Esophagus squamous epithelium (tissue), 5 donors: ENCODE data around the gene CHN2. TPM values are rescaled to one million over a fixed set of nuclear protein-coding genes. Genes with fewer than 3 reads are reported as not detected.

Experiments
- DNase-seq: peaks from one replicate; lab custom pipeline; 2025; lab: John Stamatoyannopoulos, UW
- H3K27ac ChIP-seq, 4 donors: fragments of 200-600 bp; sonication (generic); one replicate each; pipeline ENCODE4 v1.5.1; 2016 to 2019; ENCODE audit warnings: mild to moderate bottlenecking in 1 of 4
- H3K27me3 ChIP-seq, 4 donors: fragments of 200-600 bp; sonication (generic); 1 replicate in 3 of 4; 2 replicates in 1 of 4; pipeline versions ENCODE4 v1.5.1 to v1.6.0; 2017 to 2021; ENCODE audit warnings: antibody characterized with exemption in 1 of 4
- H3K36me3 ChIP-seq, 3 donors: fragments of 200-600 bp; sonication (generic); one replicate each; pipeline ENCODE4 v1.5.1; 2016 to 2019
- H3K4me1 ChIP-seq, 3 donors: fragments of 200-600 bp; sonication (generic); one replicate each; pipeline ENCODE4 v1.5.1; 2017 to 2019
- H3K4me3 ChIP-seq, 4 donors: fragments of 200-600 bp; sonication (generic); 1 replicate in 3 of 4; 2 replicates in 1 of 4; pipeline ENCODE4 v1.5.1; 2016 to 2019; ENCODE audit warnings: mild to moderate bottlenecking in 2 of 4, moderate library complexity in 1 of 4
- H3K9me3 ChIP-seq, 3 donors: fragments of 200-600 bp; sonication (generic); one replicate each; pipeline ENCODE4 v1.5.1; 2016 to 2019
- CTCF ChIP-seq, 6 experiments: fragments of 450-650 bp in 4 of 6; fragments of 200-600 bp in 2 of 6; sonication (generic) in 2 of 6; IDR thresholded peaks; one replicate each; pipeline ENCODE4 v1.5.1; 2016 to 2019; ENCODE audit warnings: antibody characterized with exemption in 6 of 6, mild to moderate bottlenecking in 4 of 6, moderate library complexity in 4 of 6
- POLR2A ChIP-seq, 4 donors: fragments of 450-650 bp; IDR thresholded peaks; one replicate each; pipeline ENCODE4 v1.6.1; 2017; ENCODE audit warnings: antibody characterized with exemption in 4 of 4, mild to moderate bottlenecking in 4 of 4, moderate library complexity in 3 of 4
- WGBS, 2 donors: methylation state at CpG; one replicate each; pipeline ENCODE4 v1.1.5; 2018; 5-methylcytosine and 5-hydroxymethylcytosine counted together
- intact Hi-C: fragments of 100-400 bp; cut with DNase I; formaldehyde crosslinking; loops from one replicate; pipeline ENCODE4 v1.15.0; 2022
- total RNA-seq, 4 donors: library from RNA; depleted of rRNA; stranded (reverse); fragments of >200 nt; gene quantifications; one replicate each; pipeline ENCODE4 v1.1.0, GENCODE V29; 2016
- donor health status: DM: yes; HTN: yes; CAD: no.

Gene CHN2
- total RNA-seq, 4 donors from 2014 or later = 0.08 to 8.6 (median 1.7) TPM

GRCh38 chr7:29278337-29279069 lies 83.9 kb downstream of the CHN2 start:
- Histone ChIP-seq H3K36me3 (no peaks in the 10 kb centered on the region), H3K27ac (no peak overlapping the region), H3K9me3 (no peaks in the 10 kb centered on the region), H3K27me3 (no peaks in the 10 kb centered on the region), H3K4me3 (no peak overlapping the region), H3K4me1 (peaks cover 0 to 7% (median 0%) of the 10 kb centered on the region in 3 donors)
- DNase-seq = no peak
- TF ChIP-seq CTCF (IDR thresholded peaks at IDR 0.05) (no peak), POLR2A (IDR thresholded peaks at IDR 0.05) (no peak)
- intact Hi-C loops = no loop called here
- WGBS, 2 donors = 69 to 74% methylated on average over 3 to 7 of the region's 9 CpGs

- peaks cover 0 to 9% (median 0%) of the 10 kb centered on the region in 3 donors for H3K4me1 ChIP-seq
- H3K36me3 ChIP-seq = no peaks in the 10 kb centered on the region
- WGBS, 2 donors = 46 to 51% methylated on average over 10 to 12 of the region's 12 CpGs
- H3K27ac ChIP-seq = no peak overlapping the region
- TF ChIP-seq CTCF (IDR thresholded peaks at IDR 0.05) (no peak), POLR2A (IDR thresholded peaks at IDR 0.05) (no peak)
- intact Hi-C loops = no loop called here
- no peaks in the 10 kb centered on the region for H3K9me3 ChIP-seq
- H3K27me3 ChIP-seq = no peaks in the 10 kb centered on the region
- no peak overlapping the region for H3K4me3 ChIP-seq
- no peak for DNase-seq
These were observed 87.4 kb downstream of the CHN2 start for GRCh38 chr7:29281782-29282541.

DNA sequence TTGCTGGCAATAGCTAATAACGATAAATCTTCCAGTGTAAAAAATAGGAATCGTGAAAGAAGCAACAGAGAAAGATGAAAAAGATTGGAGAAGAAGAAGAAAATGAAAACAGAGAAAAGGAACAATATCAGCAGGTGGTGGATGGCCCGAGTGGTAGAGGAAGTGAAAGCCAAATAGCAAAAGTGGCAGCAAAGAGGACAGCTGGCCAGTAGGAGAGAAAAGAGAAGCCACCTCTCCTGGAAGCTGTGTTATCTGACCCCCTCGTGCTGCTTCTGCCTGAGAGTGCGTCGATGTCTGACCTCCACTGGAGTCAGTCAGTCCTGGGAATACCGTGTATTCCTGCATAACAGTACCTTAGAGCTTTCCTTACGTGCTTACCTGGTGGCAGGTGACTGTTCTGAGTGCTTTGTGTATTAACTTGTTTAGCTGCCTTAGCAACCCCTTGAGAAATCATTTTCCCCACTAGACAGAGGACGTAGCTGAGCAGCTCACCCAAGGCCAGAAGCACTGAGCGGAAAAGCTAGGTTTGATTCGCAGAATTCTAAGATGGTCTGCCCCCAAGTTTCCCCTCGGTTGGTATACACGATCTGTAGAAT lies 88.3 kb downstream of the CHN2 start:
- no peak for DNase-seq
- no peaks in the 10 kb centered on the region for H3K36me3 ChIP-seq
- intact Hi-C loops = no loop called here

GRCh38 chr7:29284696-29285443 lies 90.3 kb downstream of the CHN2 start:
- DNase-seq = no peak
- intact Hi-C loops = no loop called here
- WGBS, 2 donors = 65 to 68% methylated on average over 6 of the region's 6 CpGs
- no peak overlapping the region for H3K27ac ChIP-seq
- H3K27me3 ChIP-seq = no peaks in the 10 kb centered on the region
- H3K9me3 ChIP-seq = no peaks in the 10 kb centered on the region
- no peaks in the 10 kb centered on the region for H3K36me3 ChIP-seq
- H3K4me1 ChIP-seq = peaks cover 0 to 25% (median 0%) of the 10 kb centered on the region in 3 donors
- TF ChIP-seq POLR2A (IDR thresholded peaks at IDR 0.05) (no peak), CTCF (IDR thresholded peaks at IDR 0.05) (no peak)
- no peak overlapping the region for H3K4me3 ChIP-seq

More for the DNA sequence above, 88.3 kb downstream of the CHN2 start:
- H3K4me1 ChIP-seq = peaks cover 0 to 18% (median 0%) of the 10 kb centered on the region in 3 donors
- H3K27me3 ChIP-seq = no peaks in the 10 kb centered on the region
- H3K9me3 ChIP-seq = no peaks in the 10 kb centered on the region
- TF ChIP-seq CTCF (IDR thresholded peaks at IDR 0.05) = no peak
- TF ChIP-seq POLR2A (IDR thresholded peaks at IDR 0.05) = no peak
- no peak overlapping the region for H3K4me3 ChIP-seq
- no peak overlapping the region for H3K27ac ChIP-seq
- 78 to 87% methylated on average over 13 of the region's 13 CpGs for WGBS, 2 donors
